Activated T-cell treated with anti-CD3 and anti-CD28 coated beads, Interleukin-2, amount 50 U/mL, for 24 hours (primary cell): ENCODE results near the gene EPB41L1.

Experiments
- DNase-seq: peaks from one replicate; pipeline ENCODE4 v3.0.0-alpha.2; 2020
- H3K27ac Mint-ChIP-seq: 2 replicates; pipeline ENCODE4 v1.8.0; 2020; ENCODE audit warnings: mild to moderate bottlenecking, mixed read lengths
- H3K27me3 Mint-ChIP-seq: 2 replicates; pipeline ENCODE4 v1.8.0; 2020; ENCODE audit warnings: mixed read lengths
- H3K36me3 Mint-ChIP-seq: 2 replicates; pipeline ENCODE4 v1.8.0; 2020; ENCODE audit warnings: low read depth, mixed read lengths
- H3K4me1 Mint-ChIP-seq: 2 replicates; pipeline ENCODE4 v1.8.0; 2020; ENCODE audit warnings: low read depth, mixed read lengths
- H3K4me3 Mint-ChIP-seq: 2 replicates; pipeline ENCODE4 v1.8.0; 2020; ENCODE audit warnings: mild to moderate bottlenecking, moderate library complexity, mixed read lengths
- H3K9me3 Mint-ChIP-seq: 2 replicates; pipeline ENCODE4 v1.8.0; 2020; ENCODE audit warnings: mixed read lengths

EPB41L1 gene

GRCh38 chr20:36118371-36118770 is 36.2 kb upstream of the EPB41L1 start:
- Mint-ChIP-seq H3K9me3 (no peaks in the 10 kb centered on the region), H3K4me1 (no peaks in the 10 kb centered on the region), H3K27me3 (peaks cover 11% of the 10 kb centered on the region), H3K4me3 (no peak overlapping the region), H3K27ac (no peak overlapping the region), H3K36me3 (no peaks in the 10 kb centered on the region)
- no peak for DNase-seq

- Mint-ChIP-seq H3K36me3 (no peaks in the 10 kb centered on the region), H3K27ac (no peak overlapping the region), H3K27me3 (peaks cover 9% of the 10 kb centered on the region), H3K4me1 (no peaks in the 10 kb centered on the region), H3K9me3 (no peaks in the 10 kb centered on the region), H3K4me3 (no peak overlapping the region)
- no peak for DNase-seq
Measured at GRCh38 chr20:36119537-36119936, 35.0 kb upstream of the EPB41L1 start.

- Mint-ChIP-seq H3K4me1 (no peaks in the 10 kb centered on the region), H3K36me3 (no peaks in the 10 kb centered on the region), H3K27me3 (peaks cover 9% of the 10 kb centered on the region), H3K4me3 (no peak overlapping the region), H3K9me3 (no peaks in the 10 kb centered on the region), H3K27ac (no peak overlapping the region)
- no peak for DNase-seq
Measured at GRCh38 chr20:36120241-36120640, 34.3 kb upstream of the EPB41L1 start.

- H3K9me3 Mint-ChIP-seq: no peaks in the 10 kb centered on the region
- no peak overlapping the region for H3K27ac Mint-ChIP-seq
- peaks cover 7% of the 10 kb centered on the region for H3K27me3 Mint-ChIP-seq
- no peak overlapping the region for H3K4me3 Mint-ChIP-seq
- DNase-seq: no peak
- no peaks in the 10 kb centered on the region for H3K4me1 Mint-ChIP-seq
- H3K36me3 Mint-ChIP-seq: no peaks in the 10 kb centered on the region
Measured at GRCh38 chr20:36120991-36121390, 33.5 kb upstream of the EPB41L1 start.

GRCh38 chr20:36121981-36122930 is 32.3 kb upstream of the EPB41L1 start:
- Mint-ChIP-seq H3K4me1 (no peaks in the 10 kb centered on the region), H3K9me3 (no peaks in the 10 kb centered on the region), H3K27ac (no peak overlapping the region), H3K27me3 (peaks cover 2% of the 10 kb centered on the region), H3K36me3 (no peaks in the 10 kb centered on the region), H3K4me3 (no peak overlapping the region)
- no peak for DNase-seq

GRCh38 chr20:36122931-36123288 is 31.6 kb upstream of the EPB41L1 start:
- no peak overlapping the region for H3K4me3 Mint-ChIP-seq
- H3K4me1 Mint-ChIP-seq: no peaks in the 10 kb centered on the region
- H3K36me3 Mint-ChIP-seq: no peaks in the 10 kb centered on the region
- peaks cover 2% of the 10 kb centered on the region for H3K27me3 Mint-ChIP-seq
- no peak overlapping the region for H3K27ac Mint-ChIP-seq
- DNase-seq: no peak
- no peaks in the 10 kb centered on the region for H3K9me3 Mint-ChIP-seq

- no peak for DNase-seq
- no peaks in the 10 kb centered on the region for H3K9me3 Mint-ChIP-seq
- no peaks in the 10 kb centered on the region for H3K27me3 Mint-ChIP-seq
- no peak overlapping the region for H3K27ac Mint-ChIP-seq
- H3K4me1 Mint-ChIP-seq: no peaks in the 10 kb centered on the region
- H3K36me3 Mint-ChIP-seq: no peaks in the 10 kb centered on the region
- H3K4me3 Mint-ChIP-seq: no peak overlapping the region
Measured at GRCh38 chr20:36125097-36125496, 29.4 kb upstream of the EPB41L1 start.

GRCh38 chr20:36126836-36127527 is 27.6 kb upstream of the EPB41L1 start:
- DNase-seq: no peak
- Mint-ChIP-seq H3K27ac (no peak overlapping the region), H3K27me3 (no peaks in the 10 kb centered on the region), H3K4me1 (no peaks in the 10 kb centered on the region), H3K4me3 (no peak overlapping the region), H3K9me3 (no peaks in the 10 kb centered on the region), H3K36me3 (no peaks in the 10 kb centered on the region)

GRCh38 chr20:36128463-36129159 is 25.9 kb upstream of the EPB41L1 start:
- no peaks in the 10 kb centered on the region for H3K36me3 Mint-ChIP-seq
- no peaks in the 10 kb centered on the region for H3K9me3 Mint-ChIP-seq
- no peaks in the 10 kb centered on the region for H3K27me3 Mint-ChIP-seq
- no peak for DNase-seq
- H3K4me3 Mint-ChIP-seq: no peak overlapping the region
- no peak overlapping the region for H3K27ac Mint-ChIP-seq
- H3K4me1 Mint-ChIP-seq: no peaks in the 10 kb centered on the region

- Mint-ChIP-seq H3K9me3 (no peaks in the 10 kb centered on the region), H3K36me3 (no peaks in the 10 kb centered on the region), H3K27ac (no peak overlapping the region), H3K4me3 (no peak overlapping the region), H3K27me3 (no peaks in the 10 kb centered on the region), H3K4me1 (no peaks in the 10 kb centered on the region)
- no peak for DNase-seq
Measured at GRCh38 chr20:36129160-36129543, 25.4 kb upstream of the EPB41L1 start.

GRCh38 chr20:36130390-36130789 is 24.1 kb upstream of the EPB41L1 start:
- no peak for DNase-seq
- no peaks in the 10 kb centered on the region for H3K4me1 Mint-ChIP-seq
- H3K9me3 Mint-ChIP-seq: no peaks in the 10 kb centered on the region
- H3K36me3 Mint-ChIP-seq: no peaks in the 10 kb centered on the region
- H3K4me3 Mint-ChIP-seq: no peak overlapping the region
- no peaks in the 10 kb centered on the region for H3K27me3 Mint-ChIP-seq
- H3K27ac Mint-ChIP-seq: no peak overlapping the region

- Mint-ChIP-seq H3K27me3 (no peaks in the 10 kb centered on the region), H3K36me3 (no peaks in the 10 kb centered on the region), H3K27ac (no peak overlapping the region), H3K4me3 (no peak overlapping the region), H3K9me3 (no peaks in the 10 kb centered on the region), H3K4me1 (no peaks in the 10 kb centered on the region)
- DNase-seq: no peak
Measured at GRCh38 chr20:36132802-36133211, 21.7 kb upstream of the EPB41L1 start.

GRCh38 chr20:36133821-36134220 is 20.7 kb upstream of the EPB41L1 start:
- Mint-ChIP-seq H3K9me3 (no peaks in the 10 kb centered on the region), H3K4me1 (no peaks in the 10 kb centered on the region), H3K4me3 (no peak overlapping the region), H3K27me3 (no peaks in the 10 kb centered on the region), H3K27ac (no peak overlapping the region), H3K36me3 (no peaks in the 10 kb centered on the region)
- DNase-seq: no peak

GRCh38 chr20:36135159-36135558 is 19.4 kb upstream of the EPB41L1 start:
- Mint-ChIP-seq H3K9me3 (no peaks in the 10 kb centered on the region), H3K4me3 (no peak overlapping the region), H3K27ac (no peak overlapping the region), H3K27me3 (no peaks in the 10 kb centered on the region), H3K36me3 (no peaks in the 10 kb centered on the region), H3K4me1 (no peaks in the 10 kb centered on the region)
- no peak for DNase-seq

GRCh38 chr20:36135821-36136220 is 18.7 kb upstream of the EPB41L1 start:
- H3K4me1 Mint-ChIP-seq: no peaks in the 10 kb centered on the region
- H3K27me3 Mint-ChIP-seq: no peaks in the 10 kb centered on the region
- no peak overlapping the region for H3K4me3 Mint-ChIP-seq
- H3K27ac Mint-ChIP-seq: no peak overlapping the region
- no peak for DNase-seq
- H3K36me3 Mint-ChIP-seq: no peaks in the 10 kb centered on the region
- no peaks in the 10 kb centered on the region for H3K9me3 Mint-ChIP-seq
